NCI-H146 treated with DMSO at 0.1 percent for 48 hours (cell line): ENCODE results near the gene EFNA5.

Source experiments
- DNase-seq: peaks from one replicate; lab custom pipeline; 2025; ENCODE audit not compliant: unreplicated experiment; lab: John Stamatoyannopoulos, UW

Gene EFNA5

GRCh38 chr5:107523029-107523680 is 147.6 kb downstream of the EFNA5 start:
- peak; percentile 48 for DNase-seq

GRCh38 chr5:107522456-107522855 is 148.3 kb downstream of the EFNA5 start:
- no peak for DNase-seq

DNA sequence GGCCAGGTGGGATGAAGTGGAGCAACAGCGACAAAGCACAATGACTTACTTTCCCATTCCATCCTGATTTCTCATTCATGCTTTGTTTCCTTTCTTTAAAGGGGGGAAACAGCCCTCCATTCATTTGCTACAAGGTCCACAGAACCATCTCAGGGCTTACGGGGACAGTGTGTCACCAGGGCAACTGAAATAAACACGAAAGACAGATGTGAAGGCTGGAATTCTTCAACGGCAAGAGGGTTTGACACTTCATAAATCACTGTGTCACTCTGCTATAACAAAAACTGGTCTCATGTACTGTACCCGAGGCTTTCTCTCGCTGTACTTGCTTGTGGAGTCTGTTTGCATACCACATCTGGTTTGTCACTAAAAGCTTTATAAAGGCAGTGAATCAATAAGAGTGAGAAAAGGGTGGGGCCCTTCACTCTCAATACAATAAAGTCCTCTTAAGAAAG is 150.8 kb downstream of the EFNA5 start:
- DNase-seq, result no peak

GRCh38 chr5:107518616-107519015 is 152.1 kb downstream of the EFNA5 start:
- DNase-seq, result no peak

DNA sequence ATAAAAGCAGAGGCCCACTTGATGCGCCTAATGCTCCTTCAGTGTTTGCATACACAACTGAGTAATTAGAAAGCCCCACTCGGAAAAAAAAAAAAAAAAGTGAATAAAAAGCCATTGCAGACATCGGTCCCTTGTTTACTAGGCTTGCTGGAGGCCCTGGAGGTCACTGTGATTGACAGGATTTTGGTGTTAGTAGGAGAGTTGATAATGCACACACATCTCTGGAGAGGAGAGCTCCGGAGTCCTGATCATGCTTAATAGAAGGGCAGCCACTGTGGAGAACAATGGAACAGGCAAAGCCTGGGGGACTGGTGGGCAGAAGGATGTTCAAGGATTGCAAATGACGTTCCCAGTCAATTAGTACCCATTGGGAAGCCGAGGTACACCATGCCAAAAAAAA is 152.5 kb downstream of the EFNA5 start:
- no peak for DNase-seq

- DNase-seq, result no peak
Observed at GRCh38 chr5:107517185-107518033, 153.3 kb downstream of the EFNA5 start.

- DNase-seq, result no peak
Observed at GRCh38 chr5:107516452-107517184, 154.1 kb downstream of the EFNA5 start.

GRCh38 chr5:107515521-107516080 is 155.1 kb downstream of the EFNA5 start:
- DNase-seq, result no peak

GRCh38 chr5:107514305-107514704 is 156.4 kb downstream of the EFNA5 start:
- no peak for DNase-seq

- DNase-seq, result no peak
Observed at GRCh38 chr5:107513337-107514085, 157.2 kb downstream of the EFNA5 start.

DNA sequence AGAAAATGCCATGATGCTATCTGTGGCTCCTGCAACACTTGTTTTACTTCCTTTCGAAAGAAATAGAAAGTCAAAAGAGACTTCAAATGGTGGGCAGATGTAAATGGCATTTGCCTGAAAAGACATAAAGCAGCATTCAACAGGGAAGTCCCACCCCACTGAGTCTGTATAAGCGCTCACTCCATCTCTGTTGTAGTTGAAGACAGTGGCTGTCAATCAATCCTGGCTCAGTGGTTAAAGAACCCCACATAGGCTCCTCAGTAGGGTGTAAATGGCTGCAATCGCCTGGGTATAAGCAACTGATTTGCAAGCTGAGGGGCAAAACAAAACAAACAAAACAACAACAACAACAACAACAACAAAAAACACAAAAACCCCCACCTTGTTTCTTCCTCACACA is 158.7 kb downstream of the EFNA5 start:
- no peak for DNase-seq

DNA sequence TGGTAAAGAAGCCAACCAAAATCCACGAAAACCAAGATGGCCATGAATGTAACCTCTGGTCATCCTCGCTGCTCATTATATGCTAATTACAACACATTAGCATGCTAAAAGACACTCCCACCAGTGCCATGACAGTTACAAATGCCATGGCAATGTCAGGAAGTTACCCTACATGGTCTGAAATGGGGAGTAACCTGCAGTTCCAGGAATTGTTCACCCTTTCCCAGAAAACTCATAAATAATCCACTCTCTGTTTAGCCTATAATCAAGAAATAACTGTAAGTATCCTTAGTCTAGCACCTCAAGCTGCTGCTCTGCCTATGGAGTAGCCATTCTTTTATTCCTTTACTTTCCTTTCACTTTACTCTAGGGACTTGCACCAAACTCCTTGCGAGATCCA is 160.6 kb downstream of the EFNA5 start:
- DNase-seq, result no peak

DNA sequence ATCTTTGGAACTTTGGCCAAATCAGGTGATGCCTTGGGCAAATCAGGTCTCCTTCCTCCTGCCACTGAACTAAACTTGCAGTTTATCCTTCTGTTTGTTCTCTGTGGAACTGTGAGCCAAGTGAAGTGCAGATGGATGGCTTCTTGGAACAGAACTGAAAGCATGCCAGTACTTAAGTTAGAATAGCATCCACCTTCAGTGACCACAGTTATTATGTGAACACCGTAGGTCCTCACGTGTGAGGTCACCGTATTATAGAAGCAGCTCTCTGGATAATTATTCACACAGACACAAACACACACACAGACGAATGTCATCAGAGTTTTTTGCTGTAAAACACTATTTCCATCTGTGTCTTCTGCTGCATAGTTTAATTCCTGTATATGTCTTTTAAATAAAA is 162.6 kb downstream of the EFNA5 start:
- no peak for DNase-seq

GRCh38 chr5:107505763-107506534 is 164.8 kb downstream of the EFNA5 start:
- no peak for DNase-seq

DNA sequence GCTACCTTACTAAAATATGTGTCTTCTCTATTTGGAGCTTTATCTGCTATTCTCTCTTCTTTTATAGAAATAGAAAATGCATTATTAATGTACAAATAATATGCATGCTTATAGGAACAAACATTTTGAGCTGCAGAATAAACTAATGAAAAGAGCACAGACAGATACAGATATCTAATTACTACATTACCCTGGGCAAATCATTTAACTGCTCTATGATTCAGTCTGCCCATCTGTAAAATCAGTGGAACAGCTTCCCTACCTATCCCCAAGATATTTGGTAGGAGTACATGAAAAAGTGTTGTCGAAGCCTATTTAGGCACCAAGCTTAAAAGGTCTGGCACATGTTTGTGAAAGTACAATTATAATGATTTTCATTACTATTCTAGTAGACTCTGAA is 166.3 kb downstream of the EFNA5 start:
- DNase-seq, result no peak

GRCh38 chr5:107502676-107503060 is 168.1 kb downstream of the EFNA5 start:
- DNase-seq, result no peak

DNA sequence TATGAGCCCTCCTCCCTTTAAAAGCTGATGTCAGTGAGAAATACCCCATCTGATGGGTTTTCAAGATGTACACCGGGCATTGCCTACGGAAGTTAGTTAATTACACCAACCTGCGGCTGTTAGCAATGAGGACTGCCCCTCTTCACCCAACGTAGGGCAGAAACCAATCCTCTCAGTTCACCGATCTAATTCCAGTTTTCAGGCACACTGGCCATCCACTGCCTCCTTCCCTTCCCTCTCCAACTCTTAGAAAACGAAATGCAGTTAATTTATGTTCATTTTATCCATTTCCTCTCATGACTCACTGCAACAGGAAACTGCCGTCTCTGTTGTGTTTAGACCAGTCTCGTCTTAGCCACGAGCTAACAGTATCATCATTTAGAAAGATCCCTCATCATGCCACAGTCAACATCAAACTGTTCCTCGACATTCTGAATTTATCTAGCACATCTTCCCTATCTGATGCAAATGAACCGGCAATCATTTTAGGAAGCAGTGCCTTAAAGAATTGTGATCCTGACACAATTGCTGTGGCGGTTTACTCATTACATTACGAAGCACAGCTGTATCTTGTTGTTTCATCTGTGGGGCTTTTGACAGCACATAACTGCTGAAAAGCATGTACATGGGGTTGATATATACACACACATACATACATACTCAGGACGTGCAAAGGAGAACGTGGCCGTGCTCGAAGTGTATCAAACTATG is 168.6 kb downstream of the EFNA5 start:
- no peak for DNase-seq

DNA sequence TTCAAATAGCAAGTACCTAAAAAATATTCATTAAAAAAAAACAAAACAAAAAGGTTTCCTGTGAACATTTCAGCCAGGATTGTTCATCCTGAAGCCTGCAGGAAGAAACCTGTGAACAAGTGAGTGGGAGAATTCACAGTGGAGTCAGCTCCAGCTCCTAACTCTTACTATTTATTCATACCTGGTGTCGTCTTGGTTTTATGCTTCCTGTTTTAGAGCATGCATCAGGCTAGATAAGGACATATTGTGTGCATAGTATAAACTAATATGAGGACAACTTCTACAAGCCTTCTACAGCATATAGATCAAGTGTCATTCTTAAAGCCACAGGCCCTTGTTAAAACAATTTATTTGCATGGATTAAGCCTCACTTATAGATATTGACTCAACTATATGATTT is 169.9 kb downstream of the EFNA5 start:
- no peak for DNase-seq

- no peak for DNase-seq
Observed at GRCh38 chr5:107500347-107500746, 170.4 kb downstream of the EFNA5 start.
